Skin of body (tissue), 2 donors: ENCODE results near the gene PIP5K1C. TPM values are rescaled to one million over a fixed set of nuclear protein-coding genes. Genes with fewer than 3 reads are reported as not detected.
A peak's percentile ranks its signal among the peaks of the same experiment; 100 is the strongest.
"Not testable (repeated sequence)": the region's sequence is repeated elsewhere in the genome, so short reads cannot be mapped to it uniquely, and the experiment has no call there.

ENCODE experiments used
- DNase-seq: peaks from one replicate; lab custom pipeline; 2025; lab: John Stamatoyannopoulos, UW
- total RNA-seq: library from RNA; depleted of rRNA; stranded (reverse); fragments of >200 nt; gene quantifications from one replicate; pipeline ENCODE4 v1.2.3, GENCODE V29; 2014

Gene PIP5K1C
- total RNA-seq, 1 donor from 2014 or later: 8.9 TPM

- DNase-seq: no peak
Measured at GRCh38 chr19:3674784-3675543, 25.3 kb downstream of the PIP5K1C start.

- DNase-seq: no peak
Measured at GRCh38 chr19:3673506-3674439, 26.5 kb downstream of the PIP5K1C start.

GRCh38 chr19:3672993-3673392 lies 27.3 kb downstream of the PIP5K1C start:
- no peak for DNase-seq

- DNase-seq: no peak
Measured at GRCh38 chr19:3672575-3672948, 27.7 kb downstream of the PIP5K1C start.

DNA sequence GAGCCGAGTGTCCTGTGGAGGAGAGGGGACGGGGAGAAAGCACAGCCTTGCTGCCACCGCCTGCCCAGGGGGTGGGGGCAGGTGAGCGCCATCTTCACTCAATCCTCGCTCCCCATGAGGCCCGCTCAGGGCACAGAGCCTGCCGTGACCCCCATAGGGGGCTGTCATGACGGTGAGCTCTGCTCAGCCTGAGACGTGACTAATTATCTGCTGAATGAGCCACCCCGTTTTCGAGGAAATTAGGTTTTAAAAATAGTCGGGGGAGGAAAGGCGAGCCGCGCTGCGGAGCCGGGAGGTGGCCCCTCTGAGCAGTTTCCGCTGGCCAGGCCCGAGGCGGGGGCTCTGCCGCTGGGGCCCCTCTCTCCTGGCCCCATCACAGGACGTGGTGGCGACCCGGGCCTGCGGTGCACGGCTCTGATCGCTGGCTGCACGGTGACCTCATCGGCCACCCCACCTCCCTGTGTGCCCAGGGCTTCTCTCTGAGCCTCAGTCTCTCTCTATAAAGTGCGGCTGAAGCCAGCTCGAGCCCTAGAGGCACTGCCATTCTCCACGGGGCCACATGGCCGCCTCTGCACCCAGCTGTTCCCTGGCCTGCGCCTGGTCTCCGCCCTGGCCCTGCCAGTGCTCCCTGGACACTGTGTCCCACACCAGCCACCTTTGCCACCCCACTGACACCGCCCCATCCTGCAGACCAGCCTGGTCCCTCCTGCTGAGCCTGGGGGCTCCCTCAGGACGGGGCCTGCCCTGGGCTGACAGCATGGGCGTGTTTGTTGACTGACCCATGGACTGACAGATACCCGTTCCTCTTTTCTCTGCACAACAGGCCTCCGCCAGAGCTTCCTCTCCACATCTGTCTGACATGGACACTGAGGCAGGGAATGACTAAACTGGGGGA lies 28.3 kb downstream of the PIP5K1C start:
- DNase-seq: no peak

DNA sequence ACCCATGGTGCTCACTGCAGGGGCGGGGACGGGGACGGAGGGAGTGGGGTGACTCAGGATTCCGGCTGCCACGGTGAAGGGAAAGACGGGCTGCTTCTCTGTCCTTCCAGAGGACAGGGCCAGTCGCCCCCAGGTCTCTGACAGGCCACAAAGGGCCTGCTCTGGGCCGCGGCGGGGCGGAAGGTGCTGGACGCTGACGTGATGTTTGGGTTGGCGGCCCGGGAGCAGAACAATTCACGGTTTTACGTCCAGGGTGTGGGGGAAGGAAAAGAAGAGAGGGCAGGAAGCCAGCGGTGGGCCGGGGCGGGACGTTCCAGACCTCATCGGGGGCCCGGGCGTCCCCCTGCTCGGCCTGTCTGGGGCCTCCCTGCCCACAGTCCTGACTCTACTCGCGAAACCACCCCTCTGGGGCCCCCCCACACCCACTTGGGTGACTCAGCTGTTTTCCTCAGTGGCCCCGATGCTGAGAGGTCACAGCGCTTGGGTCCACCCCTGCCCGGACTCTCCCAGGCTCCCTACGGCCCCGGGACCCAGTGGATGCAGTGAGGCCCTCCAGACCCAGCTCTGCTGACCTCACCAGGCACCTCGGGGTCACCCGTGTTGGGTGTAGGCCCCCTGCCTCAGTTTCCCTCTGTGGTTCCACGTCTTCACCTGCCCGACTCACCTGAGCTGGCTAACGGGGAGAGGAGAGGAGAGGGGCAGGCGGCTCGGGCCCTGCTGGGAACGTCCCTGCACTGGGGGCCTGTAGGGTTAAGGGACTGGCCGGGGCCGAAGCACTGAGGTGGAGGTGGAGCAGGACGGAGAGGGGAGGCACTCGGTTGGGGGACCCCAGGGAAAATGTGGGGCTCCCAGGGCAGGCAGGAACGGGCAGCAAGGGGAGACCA lies 29.2 kb downstream of the PIP5K1C start:
- DNase-seq: peak; percentile 18

DNA sequence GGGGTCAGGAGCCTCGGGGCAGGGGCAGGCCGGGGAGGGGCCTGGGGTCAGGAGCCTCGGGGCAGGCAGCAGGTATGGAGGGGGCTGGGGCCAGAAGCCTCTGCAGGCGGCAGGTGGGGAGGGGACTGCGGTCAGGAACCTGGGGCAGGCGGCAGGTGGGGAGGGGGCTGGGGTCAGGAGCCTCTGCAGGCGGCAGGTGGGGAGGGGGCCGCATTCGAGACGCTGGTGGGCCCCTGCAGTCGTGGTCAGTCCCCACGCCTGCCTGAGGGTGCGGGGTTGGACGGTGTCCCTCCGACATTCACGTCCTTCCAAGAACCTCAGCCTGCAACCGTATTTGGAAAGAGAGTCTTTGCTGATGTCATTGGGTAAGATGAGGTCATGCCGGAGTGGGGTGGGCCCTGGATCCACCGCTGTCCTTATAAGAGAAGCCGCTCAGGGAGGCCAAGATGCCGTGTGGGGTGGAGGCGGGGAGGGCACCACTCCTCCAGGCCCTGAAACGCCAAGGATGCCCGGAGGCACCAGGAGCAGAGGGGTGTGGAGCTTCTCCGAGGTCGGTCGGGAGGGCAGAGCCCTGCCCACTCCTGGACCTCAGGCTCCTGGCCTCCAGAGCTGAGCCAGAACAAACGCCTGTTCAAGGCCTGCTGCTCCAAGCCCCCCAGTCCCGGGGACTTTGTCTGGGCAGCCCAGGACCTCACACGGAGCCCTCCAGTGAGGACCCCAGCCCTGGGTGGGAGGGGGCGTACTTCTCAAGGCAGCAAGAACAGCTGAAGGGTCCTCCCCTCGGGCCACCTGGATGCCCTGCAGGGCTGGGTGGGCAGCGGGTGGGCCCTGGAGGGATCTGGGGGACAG lies 30.1 kb downstream of the PIP5K1C start:
- DNase-seq: peak; percentile 12

DNA sequence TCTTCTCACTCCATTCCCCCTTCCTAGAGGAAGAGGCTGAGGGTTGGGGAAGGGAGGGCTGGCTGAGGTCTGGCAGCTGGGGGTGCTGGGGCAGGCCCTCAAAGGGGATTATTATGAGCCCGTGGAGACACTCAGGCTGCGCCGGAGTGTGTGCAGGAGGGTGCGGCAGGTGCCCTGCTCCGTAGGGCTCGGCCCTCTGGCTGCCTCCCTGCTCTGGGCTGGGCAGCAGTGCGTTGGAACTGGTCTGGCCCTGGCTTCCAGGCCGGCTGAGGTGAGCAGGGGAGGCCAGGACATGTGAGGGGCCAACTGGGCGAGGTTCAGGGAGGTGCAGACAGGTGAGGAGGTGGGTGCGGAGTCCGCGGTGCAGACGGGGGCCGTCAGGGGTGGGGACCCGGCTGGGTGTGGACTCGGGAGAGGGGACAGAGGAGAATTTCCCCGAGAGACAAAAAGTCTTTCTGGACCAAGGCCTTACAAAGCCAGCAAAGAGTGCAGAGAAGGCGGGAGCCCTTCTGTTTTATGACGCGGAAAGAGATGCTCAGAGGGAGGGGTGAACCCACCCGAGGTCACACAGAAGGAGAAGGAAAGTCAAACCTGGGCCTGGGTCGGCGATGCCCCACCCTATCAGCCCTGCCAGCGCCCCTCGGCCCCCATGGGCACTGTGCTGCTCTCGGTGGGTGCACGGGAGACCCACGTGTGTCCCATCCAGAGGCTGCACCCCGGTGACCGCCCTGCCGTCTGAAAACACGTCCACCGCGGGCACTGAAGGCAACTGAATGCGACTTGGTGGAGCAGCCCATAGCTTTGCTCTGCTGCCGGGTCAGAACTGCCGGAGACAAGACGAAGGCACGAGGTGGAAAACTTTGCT lies 31.0 kb downstream of the PIP5K1C start:
- DNase-seq: no peak

DNA sequence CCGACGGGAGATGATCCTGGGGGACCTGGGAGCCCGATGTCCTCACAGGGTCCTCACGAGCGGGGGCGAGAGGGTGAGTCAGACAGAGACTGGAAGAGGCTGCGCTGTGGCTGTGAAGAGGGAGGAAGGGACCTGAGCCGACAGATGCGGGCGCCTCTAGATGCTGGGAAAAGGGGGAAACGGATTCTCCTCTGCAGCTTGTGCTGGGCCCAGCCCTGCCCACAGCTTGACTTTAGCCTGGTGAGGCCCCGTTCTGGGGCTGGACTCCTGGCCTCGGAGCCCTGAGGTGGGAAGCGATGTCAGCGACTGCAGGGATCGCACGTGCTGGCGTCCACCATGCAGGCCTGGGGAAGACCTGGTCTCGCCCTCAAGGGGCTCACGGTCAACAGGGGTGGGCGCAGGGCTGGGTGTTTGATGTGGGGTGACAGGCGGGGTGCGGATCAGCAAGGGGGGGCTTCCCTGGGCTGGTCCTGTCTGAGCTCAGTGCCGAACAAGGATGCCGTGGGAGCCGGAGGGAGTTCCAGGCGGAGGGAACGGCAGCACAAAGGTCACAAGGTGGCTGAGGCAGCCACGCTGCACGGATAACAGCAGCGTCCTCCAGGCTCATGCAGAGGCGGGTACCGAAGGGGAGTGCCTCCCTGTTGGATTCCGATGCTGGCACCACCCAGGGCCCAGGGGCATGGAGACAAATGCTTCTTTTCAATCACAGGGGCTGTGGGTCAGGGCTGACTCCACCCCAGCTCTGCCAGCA lies 31.8 kb downstream of the PIP5K1C start:
- no peak for DNase-seq

DNA sequence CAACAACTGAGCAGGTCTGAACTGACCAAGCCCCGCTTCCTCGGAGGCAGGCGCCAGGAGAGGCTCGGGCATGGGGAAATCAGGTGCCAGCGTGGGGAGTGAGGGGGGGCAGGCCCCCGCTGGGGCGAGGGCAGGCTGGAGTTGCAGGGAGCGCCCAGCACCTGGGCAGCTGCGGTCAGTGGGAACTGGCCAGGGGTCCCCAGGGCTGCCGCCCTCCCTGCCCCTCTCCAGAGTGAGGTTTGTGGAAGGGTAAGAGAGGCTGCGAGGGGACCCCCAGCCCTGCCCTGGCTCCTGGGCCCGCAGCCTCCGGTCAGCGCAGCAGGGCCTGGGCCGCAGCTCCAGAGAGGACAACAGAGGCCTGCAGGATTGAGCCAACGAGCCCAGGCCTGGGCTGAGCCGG lies 32.5 kb downstream of the PIP5K1C start:
- no peak for DNase-seq

DNA sequence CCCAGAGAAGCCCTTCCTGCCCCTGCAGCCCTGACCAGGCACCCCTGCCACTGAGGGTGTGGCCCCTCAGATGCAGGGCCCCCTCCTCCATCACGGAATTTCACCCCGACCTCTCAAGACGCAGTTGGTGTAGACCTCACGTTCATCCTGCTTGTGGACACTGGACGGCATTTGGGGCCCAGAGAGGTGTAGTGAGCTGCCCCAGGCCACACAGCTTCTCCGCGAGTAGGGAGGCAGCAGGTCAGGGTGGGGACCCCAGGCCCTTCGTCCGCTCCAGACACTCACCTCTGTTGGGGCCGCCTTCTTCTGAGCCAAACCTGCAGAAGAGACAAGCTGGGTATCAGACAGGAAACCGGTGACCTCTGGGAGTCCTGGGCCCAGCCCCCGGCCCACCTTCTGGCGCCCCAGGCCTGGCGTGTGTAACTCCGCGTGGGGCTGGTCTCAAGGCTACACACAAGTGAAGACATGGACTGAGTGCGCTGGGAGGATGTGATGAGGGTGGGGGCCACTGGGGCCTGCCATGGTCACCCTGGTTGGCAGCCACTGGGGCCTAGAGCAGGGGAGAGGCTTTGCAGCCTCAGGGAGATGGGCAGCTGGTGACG lies 33.1 kb downstream of the PIP5K1C start:
- DNase-seq: no peak

DNA sequence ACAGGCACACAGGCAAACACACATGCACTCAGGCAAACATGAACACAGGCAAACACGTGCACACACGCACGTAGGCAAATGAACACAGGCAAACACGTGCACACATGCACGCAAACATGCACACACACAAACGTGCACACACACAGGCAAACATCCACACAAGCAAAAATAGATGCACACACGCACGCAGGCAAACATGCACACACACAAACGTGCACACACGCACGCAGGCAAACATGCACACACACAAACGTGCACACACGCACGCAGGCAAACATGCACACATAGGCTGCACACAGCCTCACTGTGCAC lies 33.8 kb downstream of the PIP5K1C start:
- not testable (repeated sequence) for DNase-seq

- DNase-seq: peak; percentile 19
Measured at GRCh38 chr19:3665681-3666544, 34.4 kb downstream of the PIP5K1C start.

DNA sequence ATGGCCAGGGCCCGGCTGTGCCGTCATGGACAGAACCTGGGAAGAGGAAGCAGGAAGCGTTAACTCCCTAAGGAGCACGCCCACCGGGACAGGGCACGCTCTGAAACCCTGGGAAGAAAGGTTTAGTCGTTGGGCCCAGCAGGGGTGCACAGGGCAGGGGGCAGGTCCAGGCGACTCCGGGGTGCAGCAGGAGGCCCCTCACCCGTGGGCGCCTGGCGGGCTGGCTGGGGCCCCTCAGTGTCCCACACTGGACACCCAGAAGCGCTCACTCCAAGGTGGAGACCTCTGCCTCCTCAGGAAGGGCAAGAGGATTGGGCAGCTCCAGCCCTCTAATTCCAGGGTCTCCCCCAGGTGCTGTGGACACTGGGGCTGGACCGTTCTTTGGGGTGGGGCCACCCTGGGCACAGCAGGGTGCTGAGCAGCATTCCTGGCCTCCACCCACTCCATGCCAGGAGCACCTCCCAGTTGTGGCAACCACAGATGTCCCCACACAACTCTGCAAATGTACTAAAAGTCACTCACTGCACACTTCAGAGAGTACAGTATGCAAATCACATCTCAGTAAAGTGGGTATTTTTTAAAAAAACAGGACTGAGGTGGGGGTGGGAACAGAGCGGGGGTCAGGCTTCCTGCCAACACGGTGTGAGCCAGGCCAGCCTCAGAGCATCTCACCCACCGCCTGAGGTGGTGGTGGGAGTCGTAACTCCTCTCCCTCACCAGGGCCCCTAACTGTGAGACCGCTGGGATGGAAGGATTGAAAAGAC lies 35.2 kb downstream of the PIP5K1C start:
- no peak for DNase-seq

DNA sequence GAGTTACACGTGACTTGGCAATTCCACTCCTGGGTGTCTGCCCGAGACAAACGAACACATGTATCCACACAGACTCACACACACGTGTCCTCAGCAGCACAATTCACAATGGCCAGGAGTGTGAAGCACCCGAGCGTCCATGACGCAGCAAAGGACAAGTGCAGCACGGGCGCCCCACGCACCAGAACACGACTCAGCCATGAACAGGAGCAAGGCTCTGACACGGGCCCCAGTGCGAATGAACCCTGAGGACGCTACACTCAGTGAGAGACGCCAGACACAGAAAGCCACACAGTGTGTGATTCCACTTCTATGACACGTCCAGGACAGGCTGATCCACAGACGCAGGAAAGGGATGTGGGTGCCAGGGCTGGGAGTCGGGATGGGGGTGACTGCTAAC lies 36.4 kb downstream of the PIP5K1C start:
- no peak for DNase-seq
